Sciatic nerve (tissue), 2 donors: ENCODE data around the gene ZNF883. TPM values are rescaled to one million over a fixed set of nuclear protein-coding genes. Genes with fewer than 3 reads are reported as not detected.
"Not testable (repeated sequence)": the region's sequence is repeated elsewhere in the genome, so short reads cannot be mapped to it uniquely, and the experiment has no call there.

ENCODE experiments used
- ATAC-seq: fragments of 200-7000 bp; cut with Tn5 transposase; one replicate; pipeline ENCODE4 v1.9.1; 2020; ENCODE audit warnings: mild to moderate bottlenecking, moderate library complexity
- DNase-seq: peaks from one replicate; pipeline ENCODE4 v3.0.0-alpha.2; 2020; ENCODE audit warnings: low spot score
- intact Hi-C: fragments of 100-400 bp; cut with DNase I; formaldehyde crosslinking; loops from one replicate; pipeline ENCODE4 v1.14.2; 2022
- total RNA-seq: library from RNA; stranded (reverse); fragmentation: NEBNext Ultra II Directional; extraction: Animal tissue kit (Norgen Biotek cat#: 25700); gene quantifications from one replicate; pipeline ENCODE4 v1.2.1, GENCODE V29; 2021
- donor health status: DM: no; HTN: no; CAD: no.
- donor health status: DM: no; HTN: no; CAD: no.

Gene ZNF883
- 3.6 TPM for total RNA-seq

DNA sequence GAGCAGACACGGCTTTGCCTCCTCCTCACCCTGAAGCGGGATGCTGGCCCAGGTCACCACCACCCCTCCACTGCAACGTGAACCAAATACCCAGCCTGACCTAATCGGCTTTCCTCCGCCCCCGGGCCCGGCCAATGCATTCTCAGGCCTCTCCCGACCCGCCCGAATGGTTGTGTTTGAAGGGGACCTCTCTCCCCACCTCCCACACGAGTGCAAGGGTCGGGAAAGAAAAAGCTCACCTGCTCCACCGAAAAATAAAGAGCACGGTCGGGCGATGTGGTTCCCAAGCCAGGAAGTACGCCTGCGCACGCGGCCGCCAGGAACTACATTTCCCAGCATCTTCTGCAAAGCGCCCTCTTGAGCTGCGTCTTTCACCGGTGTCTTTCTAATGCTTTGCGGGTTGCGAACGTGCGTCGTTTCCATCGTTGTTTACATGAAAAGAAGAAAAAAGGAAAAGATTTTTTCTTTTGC lies at the start of gene ZNF883:
Gene ZNF883, minus strand, starts transcription at position 282 of the 471 bp plus-strand sequence.
- ATAC-seq (peak; percentile 60), DNase-seq (peak; percentile 60)
- intact Hi-C loops: no loop called here

DNA sequence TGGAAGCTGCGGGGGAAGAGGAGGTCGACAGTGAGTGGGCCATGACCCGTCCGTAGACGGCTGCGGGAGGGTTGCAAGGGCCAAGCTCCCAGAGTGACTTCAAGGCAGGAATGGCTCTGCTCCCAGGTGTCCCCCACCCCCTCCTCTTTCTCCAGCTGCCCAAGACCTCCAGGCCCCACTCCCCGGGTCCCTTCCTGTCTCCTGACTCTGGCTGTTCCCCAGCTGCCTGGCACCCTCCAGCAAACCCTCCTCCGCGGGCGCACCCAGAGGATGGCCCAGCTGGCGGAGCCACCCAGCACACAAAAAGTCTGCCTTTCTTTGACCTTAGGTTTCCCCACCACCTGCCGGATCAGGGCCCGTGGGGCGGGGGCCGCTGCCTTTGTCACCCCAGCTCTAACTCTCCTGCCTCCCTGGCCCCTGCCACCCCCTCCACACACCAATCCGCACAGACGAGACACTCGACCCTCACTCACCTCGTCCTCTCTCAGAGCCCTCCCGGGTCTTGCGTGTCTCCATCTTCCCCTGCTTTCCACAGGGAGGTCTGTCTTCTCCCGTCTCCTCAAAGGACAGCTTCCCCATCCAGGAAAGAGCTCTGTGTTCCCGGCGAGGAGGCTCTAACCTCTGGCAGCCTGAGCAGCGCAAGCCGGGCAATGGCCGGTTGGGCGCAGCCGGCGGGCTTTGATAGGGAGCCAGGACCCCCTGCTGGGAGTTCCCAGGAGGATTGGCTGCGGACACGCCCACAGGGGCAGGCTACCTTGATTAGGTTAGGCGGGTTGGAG lies 49.3 kb upstream of the ZNF883 start:
- intact Hi-C loops, ATAC-seq: not testable (repeated sequence)
- DNase-seq: peak; percentile 76

DNA sequence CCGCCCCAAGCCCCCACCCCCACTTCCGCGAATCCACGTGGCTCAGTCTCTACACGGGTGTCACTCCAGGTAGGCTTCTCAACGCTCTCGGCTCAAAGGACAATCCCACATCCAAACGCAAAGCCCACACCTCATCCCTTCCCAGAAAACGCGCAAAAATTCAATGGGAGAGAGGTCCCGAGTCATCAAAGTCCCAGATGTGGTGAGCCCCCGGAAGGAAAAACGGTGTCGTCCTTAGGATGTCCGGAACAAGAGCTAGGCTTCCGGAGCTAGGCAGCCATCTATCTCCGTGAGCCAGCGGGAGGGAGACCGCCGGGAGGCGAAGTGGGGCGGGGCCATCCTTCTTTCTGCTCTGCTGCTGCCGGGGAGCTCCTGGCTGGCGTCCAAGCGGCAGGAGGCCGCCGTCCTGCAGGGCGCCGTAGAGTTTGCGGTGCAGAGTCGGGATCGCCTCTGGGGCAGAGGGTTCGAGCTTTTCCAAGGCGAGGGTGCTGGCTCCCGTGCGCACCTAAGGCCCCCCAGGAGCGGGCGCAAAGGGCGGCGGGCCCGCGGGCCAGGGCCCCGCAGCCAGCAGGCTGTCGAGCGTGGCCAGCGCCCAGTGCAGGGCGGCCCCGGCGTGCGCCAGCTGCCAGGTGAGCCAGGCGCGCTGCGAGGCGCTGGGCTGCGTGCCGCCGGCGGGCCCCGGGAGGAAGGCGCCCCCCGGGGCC lies 47.7 kb upstream of the ZNF883 start:
- intact Hi-C loops, ATAC-seq: not testable (repeated sequence)
- DNase-seq: peak; percentile 69

DNA sequence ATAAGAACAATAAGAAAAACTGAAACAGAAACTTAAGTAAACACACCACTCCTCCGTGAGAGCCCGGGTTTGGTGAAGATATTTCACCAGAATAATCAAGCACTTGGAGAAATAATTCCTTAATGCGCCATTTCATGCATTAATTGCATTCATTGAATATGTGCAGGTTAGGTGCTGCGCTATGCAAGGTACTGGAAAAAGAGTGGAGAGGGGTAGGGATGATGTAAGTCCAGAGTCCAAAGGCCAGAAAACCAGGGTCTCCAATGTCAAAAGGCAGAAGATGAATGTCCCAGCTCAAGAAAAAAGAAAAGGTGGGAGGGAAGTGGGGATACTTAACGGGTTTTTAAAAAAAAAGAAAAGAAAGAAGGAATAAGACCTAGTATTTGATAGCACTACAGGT lies 45.2 kb upstream of the ZNF883 start:
- no peak for DNase-seq
- ATAC-seq: no peak
- intact Hi-C loops: no loop called here

DNA sequence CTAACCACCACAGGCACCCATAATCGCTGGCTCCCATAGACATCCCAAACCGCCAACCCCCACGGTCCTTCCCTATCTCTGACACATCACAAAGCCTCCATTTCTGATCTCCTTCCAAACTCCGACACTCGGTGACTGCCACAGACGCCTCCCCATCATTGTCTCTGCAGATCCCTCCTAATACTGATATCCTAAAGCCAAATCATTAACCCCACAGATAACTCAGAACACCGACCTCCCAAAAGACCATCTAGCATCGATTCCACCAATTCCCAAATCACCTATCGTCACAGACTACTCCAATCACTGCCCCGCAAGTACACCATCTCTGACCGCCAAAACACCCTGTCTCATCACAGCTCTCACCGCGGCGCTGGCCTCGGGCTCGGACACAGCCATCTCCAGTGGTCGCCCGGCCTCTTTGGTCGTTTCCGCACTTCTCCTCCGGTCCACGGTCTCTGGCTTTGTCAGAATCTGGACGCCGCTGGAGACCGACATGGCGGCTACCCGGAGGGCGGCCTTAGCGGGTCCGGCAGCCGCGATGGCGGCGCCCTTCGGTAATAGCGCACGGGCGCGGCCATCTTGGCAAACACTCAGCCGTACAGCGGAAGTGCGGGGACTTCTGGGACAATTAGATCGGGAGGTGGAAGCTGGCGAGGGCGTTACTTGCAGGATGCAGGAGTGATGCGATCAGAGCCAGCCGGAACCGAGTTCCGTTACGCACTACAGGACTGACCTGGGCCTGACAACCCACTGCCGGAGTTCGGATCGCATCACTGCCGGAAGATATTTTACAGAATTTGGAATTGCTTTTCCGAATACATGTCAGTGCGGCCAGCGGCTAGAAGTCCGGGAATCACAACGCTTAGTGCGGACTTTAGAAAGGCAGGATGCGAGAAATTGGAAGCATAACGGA lies 44.5 kb upstream of the ZNF883 start, which contains the start of gene ZFP37:
Gene ZFP37, minus strand, starts transcription at position 534 of the 916 bp plus-strand sequence. Its CDS starts 36 bp downstream, at position 498.
- ATAC-seq (peak; percentile 100), DNase-seq (peak; percentile 96)
- intact Hi-C loops: no loop called here

DNA sequence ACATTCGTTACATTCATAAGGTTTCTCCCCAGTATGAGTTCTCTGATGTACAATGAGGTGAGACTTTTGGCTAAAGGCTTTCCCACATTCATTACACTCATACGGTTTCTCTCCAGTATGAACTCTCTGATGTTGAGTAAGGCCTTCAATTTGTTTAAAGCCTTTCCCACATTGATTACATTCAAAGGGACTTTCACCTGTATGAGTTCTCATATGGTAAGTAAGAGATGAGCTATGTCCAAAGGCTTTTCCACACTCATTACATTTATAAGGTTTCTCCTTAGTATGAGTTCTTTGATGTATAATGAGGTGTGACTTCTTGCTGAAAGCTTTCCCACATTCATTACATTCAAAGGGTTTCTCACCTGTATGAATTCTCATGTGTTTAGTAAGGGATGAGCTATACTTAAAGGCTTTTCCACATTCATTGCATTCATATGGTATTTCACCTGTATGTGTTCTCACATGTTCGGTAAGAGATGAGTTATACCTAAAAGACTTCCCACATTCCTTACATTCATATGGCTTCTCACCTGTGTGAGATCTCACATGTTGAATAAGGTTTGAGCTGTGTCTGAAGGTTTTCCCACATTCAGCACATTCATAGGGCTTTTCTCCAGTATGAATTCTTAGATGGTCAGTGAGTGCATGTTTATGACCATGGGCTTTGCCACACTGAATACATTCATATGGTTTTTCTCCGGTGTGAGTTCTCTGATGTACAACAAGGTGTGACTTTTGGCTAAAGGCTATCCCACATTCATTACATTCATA lies 31.1 kb upstream of the ZNF883 start:
- DNase-seq (no peak), ATAC-seq (no peak)
- intact Hi-C loops: no loop called here

DNA sequence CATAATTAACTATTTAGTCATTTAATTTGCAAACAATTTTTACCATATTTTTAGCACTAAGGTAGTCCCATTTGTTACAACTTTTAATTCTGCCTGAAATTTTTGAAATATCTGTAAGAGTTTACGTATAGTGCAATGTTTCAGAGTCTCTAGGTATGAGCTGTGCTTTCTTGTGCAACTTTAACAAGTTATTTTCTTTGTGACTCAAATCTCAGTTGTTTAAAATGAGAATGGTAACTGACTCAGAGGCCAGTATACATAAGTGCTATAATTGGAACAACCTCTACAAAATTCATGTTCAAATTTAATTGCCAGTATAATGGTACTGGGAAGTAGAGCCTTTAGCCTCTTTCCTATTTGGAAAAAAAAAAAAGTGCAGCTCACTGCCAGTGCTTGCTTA lies 14.2 kb upstream of the ZNF883 start:
- DNase-seq (no peak), ATAC-seq (no peak)
- intact Hi-C loops: no loop called here

DNA sequence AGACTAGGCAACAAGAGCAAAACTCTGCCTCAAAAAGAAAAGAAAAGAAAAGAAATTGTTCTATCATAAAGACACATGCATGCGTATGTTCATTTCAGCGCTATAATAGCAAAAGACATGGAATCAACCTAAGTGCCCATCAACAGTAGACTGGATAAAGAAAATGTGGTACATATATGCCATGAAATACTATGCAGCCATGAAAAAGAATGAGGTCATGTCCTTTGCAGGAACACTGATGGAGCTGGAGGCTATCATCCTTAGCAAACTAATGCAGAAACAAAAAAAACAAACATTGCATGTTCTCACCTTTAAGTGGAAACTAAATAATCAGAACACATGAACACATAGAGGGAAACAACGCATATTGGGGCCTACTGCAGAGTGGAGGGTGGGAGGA lies 6.3 kb upstream of the ZNF883 start:
- no peak for ATAC-seq
- intact Hi-C loops: no loop called here

DNA sequence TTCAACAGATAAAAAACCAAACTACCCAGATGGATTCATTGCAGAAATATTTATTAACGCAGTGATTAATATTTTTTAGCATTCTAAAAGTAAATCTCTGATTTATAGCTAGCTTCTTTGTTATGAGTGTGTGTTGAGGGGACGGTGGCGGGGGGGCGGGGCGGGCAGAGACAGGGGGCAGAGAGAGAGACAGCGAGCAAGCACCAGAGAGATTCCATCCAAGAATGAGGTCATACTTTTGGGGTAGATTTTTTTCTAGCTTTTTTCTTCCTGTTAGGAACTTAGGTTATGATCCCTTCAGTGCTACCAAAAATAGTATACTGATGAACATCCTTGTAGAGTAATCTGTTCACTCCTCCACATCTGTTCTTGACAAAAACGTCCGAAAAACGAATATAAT lies 500 bp upstream of the ZNF883 start:
- ATAC-seq: no peak
- intact Hi-C loops: no loop called here

More for the DNA sequence above, 6.3 kb upstream of the ZNF883 start:
- DNase-seq: no peak

DNA sequence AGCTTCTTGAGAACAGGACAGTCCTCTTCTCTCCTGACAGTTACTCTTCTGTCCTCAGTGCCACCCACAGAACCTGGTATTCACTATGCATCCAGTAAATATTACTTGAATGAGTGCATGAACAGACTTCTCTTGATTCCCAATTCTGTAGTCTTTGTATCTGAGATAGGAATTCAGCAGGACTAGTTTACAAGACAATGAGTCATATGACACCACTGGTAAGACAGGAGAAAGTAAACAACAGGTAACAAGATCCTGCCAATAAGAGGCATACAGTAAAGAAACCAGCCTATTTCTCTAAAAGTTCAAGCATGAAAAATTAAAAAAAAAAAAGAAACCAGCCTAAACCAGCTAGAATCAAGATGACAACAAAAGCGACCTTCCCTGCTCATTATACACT lies 6.2 kb downstream of the ZNF883 start:
- no peak for ATAC-seq
- DNase-seq: no peak
- intact Hi-C loops: no loop called here

More for the DNA sequence above, 500 bp upstream of the ZNF883 start:
- no peak for DNase-seq

DNA sequence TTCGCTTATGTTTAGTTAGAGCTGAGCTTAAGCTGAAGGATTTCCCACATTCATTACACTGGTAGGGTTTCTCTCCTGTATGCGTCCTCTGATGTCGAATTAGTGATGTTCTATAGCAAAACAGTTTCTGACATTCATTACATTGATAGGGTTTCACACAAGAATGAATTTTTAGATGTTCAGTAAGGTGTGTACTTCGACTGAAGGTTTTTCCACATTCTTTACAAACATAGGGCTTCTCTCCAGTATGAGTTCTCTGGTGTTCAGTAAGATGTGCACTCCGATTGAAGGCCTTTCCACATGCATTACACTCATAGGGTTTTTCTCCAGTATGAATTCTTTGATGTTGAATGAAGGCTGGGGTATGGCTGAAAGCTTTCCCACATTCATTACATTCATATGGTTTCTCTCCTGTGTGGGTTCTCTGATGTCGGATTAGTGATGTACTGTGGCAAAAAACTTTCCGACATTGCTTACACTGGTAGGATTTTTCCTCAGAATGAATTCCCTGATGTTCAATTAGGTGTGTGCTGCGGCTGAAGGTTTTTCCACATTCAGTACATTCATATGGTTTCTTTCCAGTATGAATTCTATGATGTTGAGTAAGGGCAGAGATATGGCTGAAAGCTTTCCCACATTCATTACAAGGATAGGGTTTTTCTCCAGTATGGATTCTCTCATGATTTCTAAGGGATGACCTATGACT lies 14.6 kb downstream of the ZNF883 start:
- DNase-seq: no peak
- intact Hi-C loops: no loop called here
- ATAC-seq: no peak

DNA sequence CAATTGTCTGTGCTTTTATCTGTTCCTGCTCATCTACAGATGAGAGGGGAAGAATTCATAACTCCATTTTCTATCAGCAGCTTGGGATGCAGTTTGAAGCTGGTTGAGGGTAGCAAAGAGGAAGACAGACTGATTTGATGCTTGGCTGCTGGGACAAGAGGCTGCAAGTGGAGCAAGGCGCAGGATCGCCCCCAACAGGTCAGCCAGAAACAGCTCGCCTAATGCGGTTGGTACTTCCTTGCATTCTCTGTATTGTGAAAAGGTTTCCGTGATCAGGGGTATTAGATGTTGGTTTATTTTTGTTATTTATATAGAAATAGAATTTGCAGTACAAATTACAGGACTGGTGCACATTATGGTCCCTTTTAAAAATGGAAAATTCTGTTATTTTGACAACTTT lies 40.6 kb downstream of the ZNF883 start:
- ATAC-seq (no peak), DNase-seq (no peak)
- intact Hi-C loops: no loop called here

DNA sequence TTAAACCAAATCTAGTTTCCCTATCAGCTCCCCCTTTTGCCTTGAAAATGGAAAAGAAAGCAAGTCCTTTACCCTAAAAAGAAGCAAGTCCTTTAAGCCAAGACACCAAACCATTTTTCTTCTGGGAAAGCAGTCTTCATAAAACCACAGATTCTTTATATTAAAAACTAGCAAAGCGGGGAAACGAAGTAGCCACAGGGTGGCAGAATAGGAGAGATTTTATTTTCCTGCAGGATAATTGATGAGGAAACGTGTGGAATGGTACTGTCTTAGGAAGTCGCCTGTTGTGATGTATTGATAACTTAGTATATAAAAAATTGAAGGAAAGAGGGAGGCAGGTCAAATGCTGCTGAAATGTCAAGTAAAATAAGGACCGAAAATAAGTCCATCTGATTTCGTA lies 41.1 kb downstream of the ZNF883 start:
- DNase-seq (no peak), ATAC-seq (no peak)
- intact Hi-C loops: no loop called here

DNA sequence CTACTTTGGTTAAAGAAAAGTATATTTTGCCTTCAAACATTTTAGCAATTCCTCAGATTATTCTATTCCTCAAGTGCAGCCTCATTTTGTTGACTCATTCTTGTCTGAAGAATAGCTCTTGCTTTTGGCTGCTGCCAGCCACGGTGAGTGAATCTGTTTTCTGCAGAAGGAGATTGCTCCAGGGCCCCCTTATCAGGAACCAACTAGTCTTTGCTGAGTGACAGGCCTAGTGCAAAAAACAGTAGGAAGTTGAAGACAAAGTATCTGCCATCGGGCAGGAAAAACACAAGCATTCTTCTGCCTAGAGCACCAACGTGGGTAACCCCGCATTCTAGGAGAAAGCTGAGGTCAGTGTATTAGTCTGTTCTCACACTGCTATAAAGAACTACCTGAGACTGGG lies 42.3 kb downstream of the ZNF883 start:
- ATAC-seq: no peak
- intact Hi-C loops: no loop called here
- DNase-seq: no peak

DNA sequence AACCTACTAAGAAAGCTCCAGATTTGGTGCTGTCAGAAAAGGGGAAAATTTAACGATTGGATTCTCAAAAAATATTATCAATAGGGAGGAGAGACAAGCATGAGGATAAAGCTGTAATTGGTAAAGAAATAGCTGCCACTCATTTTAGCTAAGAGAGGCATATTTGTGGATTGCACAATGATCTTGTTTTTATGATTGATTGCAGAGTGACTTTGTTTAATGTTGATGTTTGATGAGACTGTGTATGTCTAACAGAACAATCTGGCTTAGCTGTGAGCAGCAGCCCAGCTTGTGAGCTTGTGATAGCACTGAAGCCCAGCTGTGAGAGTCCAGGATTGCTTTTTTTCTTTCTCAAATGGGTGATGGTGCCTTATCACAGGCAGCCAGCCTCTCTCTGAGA lies 56.4 kb downstream of the ZNF883 start:
- ATAC-seq (no peak), DNase-seq (no peak)
- intact Hi-C loops: no loop called here

DNA sequence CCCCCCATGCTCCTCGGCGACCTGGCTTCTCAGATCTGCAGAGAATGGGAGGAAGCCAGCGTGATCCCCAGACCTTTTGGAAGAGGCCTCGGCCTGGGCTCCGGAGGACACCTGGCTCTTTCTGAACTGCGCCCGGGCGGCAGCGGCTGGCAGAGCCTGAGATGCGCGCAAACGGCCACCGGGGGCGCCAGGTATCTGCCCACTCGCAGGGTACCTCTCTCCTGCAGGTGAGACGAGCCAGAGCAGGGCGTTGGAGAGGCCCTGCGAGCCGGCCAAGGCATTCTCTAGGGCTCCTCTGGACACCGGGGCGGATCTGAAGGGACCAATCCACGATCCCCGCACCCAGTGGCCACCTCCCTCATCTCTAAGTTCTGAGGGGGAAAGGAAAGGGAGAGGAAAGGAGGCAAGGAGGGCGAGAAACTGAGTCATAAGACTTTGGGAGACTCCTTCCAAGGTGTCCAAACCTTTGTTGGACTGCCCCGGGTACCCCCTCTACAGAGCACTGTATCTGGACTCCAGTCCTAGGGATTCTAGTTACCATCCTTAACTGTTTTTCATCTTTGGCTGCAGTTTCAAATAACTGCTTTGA lies 66.3 kb downstream of the ZNF883 start:
- no peak for ATAC-seq
- DNase-seq: no peak
- intact Hi-C loops: no loop called here

DNA sequence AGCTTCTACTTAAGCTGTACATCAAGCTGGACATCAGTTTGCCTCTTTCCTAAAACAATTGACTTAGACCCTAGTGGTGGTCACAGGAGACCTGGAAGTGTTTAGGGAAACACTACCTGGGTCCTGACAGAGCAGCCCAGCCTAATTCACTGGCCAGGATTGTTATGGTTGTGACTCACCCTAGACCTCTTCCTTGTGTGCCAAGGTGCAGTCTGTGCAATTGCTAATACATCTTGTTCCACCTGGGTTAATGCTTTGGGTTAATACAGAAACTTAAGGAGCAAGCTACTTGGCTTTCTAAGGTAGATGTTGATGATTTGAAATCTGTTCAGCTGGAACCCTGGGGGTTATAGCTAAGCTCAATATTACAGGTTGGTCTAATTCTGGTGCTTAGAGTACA lies 72.6 kb downstream of the ZNF883 start:
- no peak for ATAC-seq
- DNase-seq: no peak
- intact Hi-C loops: no loop called here

DNA sequence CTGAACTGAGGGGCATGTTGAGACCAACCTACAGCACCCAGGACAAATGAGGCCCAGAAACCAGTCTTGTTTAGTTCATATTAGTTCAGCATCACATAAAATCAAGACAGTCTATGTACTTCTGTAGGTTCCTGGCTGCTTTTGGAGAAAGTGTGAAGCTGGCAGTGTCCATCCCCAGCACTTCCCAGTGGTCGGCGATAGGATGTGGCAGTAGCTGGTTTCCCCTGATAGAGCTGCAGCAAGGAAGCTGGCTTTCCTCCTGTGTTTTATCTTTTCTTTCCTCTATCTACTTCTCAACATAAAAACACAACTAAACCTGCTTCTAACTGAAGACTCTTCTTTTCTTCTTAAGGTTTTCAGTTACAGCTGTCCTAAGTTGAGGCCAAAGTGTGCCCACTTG lies 78.3 kb downstream of the ZNF883 start:
- intact Hi-C loops: no loop called here
- ATAC-seq: no peak

More for the DNA sequence above, 78.3 kb downstream of the ZNF883 start:
- DNase-seq: no peak
